Panc1 (cell line): ENCODE measurements around the gene MAP6. TPM values are rescaled to one million over a fixed set of nuclear protein-coding genes. Genes with fewer than 3 reads are reported as not detected.

Experiments used
- ATAC-seq: fragments of 200-7000 bp; cut with Tn5 transposase; 2 replicates; pipeline ENCODE4 v1.9.1; 2020; ENCODE audit warnings: mild to moderate bottlenecking, moderate library complexity
- BruUV-seq: library from RNA; stranded (reverse); fragments of 400-500 nt; replicated peaks from 2 replicates; lab custom pipeline; 2021; lab: Mats Ljungman, UMichigan
- CTCF ChIA-PET: fragments of 300-600 bp; sonication (Branson Sonifier 250); formaldehyde crosslinking; loops from one replicate; lab custom pipeline; 2022; ENCODE audit warnings: antibody characterized with exemption; lab: Charles Lee
- POLR2A ChIA-PET: fragments of 300-600 bp; sonication (Branson Sonifier 250); formaldehyde crosslinking; loops from one replicate; lab custom pipeline; 2022; ENCODE audit warnings: antibody characterized with exemption; lab: Charles Lee
- DNase-seq: peaks from one replicate; pipeline ENCODE4 v3.0.0-alpha.2; 2010; ENCODE audit warnings: low read depth, low spot score
- H3K27ac ChIP-seq: 2 replicates; pipeline ENCODE4 v1.5.1; 2011; ENCODE audit warnings: mild to moderate bottlenecking, low read length, inconsistent platforms
- H3K27me3 ChIP-seq: fragments of 200-500 bp; sonication (Bioruptor generic); 2 replicates; pipeline ENCODE4 v1.6.0; 2014; ENCODE audit warnings: low read length, inconsistent platforms; ENCODE audit not compliant: control insufficient read depth, insufficient read depth
- H3K36me3 ChIP-seq: fragments of 200-500 bp; sonication (Bioruptor generic); 2 replicates; pipeline ENCODE4 v1.5.1; 2014; ENCODE audit warnings: inconsistent platforms, mild to moderate bottlenecking, low read length, moderate library complexity; ENCODE audit not compliant: control insufficient read depth, insufficient read depth
- H3K4me1 ChIP-seq: 2 replicates; pipeline ENCODE4 v1.5.1; 2011; ENCODE audit warnings: inconsistent platforms, mild to moderate bottlenecking, low read length, moderate library complexity; ENCODE audit not compliant: control insufficient read depth, insufficient read depth
- H3K4me3 ChIP-seq, 2 experiments: 2 replicates each; pipeline ENCODE4 v1.5.1; 2011 to 2012; ENCODE audit warnings: low read depth in 2 of 2, low read length in 2 of 2, mild to moderate bottlenecking in 2 of 2, inconsistent platforms in 1 of 2, moderate library complexity in 1 of 2
- H3K9me3 ChIP-seq: fragments of 200-500 bp; sonication (Bioruptor generic); 2 replicates; pipeline ENCODE4 v1.5.1; 2014; ENCODE audit warnings: low read depth, mild to moderate bottlenecking, inconsistent platforms, low read length, moderate library complexity; ENCODE audit not compliant: control insufficient read depth, insufficient read depth
- CTCF ChIP-seq: fragments of 450-650 bp; IDR thresholded peaks from 2 replicates; pipeline ENCODE4 v1.5.1; 2017; ENCODE audit warnings: mild to moderate bottlenecking
- POLR2AphosphoS5 ChIP-seq: IDR thresholded peaks from 2 replicates; pipeline ENCODE4 v1.6.1; 2012; ENCODE audit warnings: mild to moderate bottlenecking, low read depth, low read length, moderate library complexity
- REST ChIP-seq, 2 experiments: IDR thresholded peaks; 2 replicates each; pipeline ENCODE4 v1.6.1; 2011 to 2012; ENCODE audit warnings: low read depth in 2 of 2, control low read depth in 1 of 2, low read length in 1 of 2, mild to moderate bottlenecking in 1 of 2, moderate library complexity in 1 of 2; ENCODE audit not compliant: insufficient read depth in 1 of 2
- SIN3A ChIP-seq: IDR thresholded peaks from 2 replicates; pipeline ENCODE4 v1.6.1; 2012; ENCODE audit warnings: low read depth, mild to moderate bottlenecking, low read length, moderate library complexity, borderline replicate concordance; ENCODE audit not compliant: insufficient read depth
- TCF7L2 ChIP-seq: IDR thresholded peaks from 2 replicates; pipeline ENCODE4 v1.6.1; 2011; ENCODE audit warnings: mild to moderate bottlenecking, low read depth, low read length, inconsistent platforms
- in situ Hi-C: cut with HindIII; loops from 2 replicates; pipeline ENCODE4 v1.10.0; 2016; ENCODE audit warnings: low sequenced_read_pairs, low pct_unique_long_range_greater_than_20kb
- intact Hi-C: fragments of 100-400 bp; cut with micrococcal nuclease; formaldehyde crosslinking; loops from one replicate; pipeline ENCODE4 v1.10.0; 2022; ENCODE audit not compliant: unreplicated experiment
- total RNA-seq: library from RNA; stranded (reverse); gene quantifications from one replicate; pipeline ENCODE4 v1.2.1, GENCODE V29; 2021; ENCODE audit not compliant: unreplicated experiment

Gene MAP6
- total RNA-seq, 1 experiment from 2014 or later, result 0.21 TPM

GRCh38 chr11:75664389-75664788 is 4.4 kb downstream of the MAP6 start:
- Histone ChIP-seq H3K9me3 (no peaks in the 10 kb centered on the region), H3K4me3 (no peak overlapping the region), H3K27me3 (peaks cover 60% of the 10 kb centered on the region), H3K36me3 (no peaks in the 10 kb centered on the region), H3K4me1 (no peaks in the 10 kb centered on the region), H3K27ac (no peak overlapping the region)
- in situ Hi-C loops (no loop called here), intact Hi-C loops (no loop called here)
- ChIA-PET POLR2A (no interaction called here), CTCF (no interaction called here)
- TF ChIP-seq TCF7L2, result no peak
- no peak for TF ChIP-seq REST (IDR thresholded peaks at IDR 0.05; ENCODE audit: insufficient read depth in 1 of 2, low read depth in 2 of 2, low read length in 1 of 2)
- TF ChIP-seq CTCF, result no peak
- TF ChIP-seq SIN3A, result no peak
- TF ChIP-seq POLR2AphosphoS5, result no peak
- no TSS peak for BruUV-seq
- no peak for DNase-seq
- ATAC-seq, result no peak

GRCh38 chr11:75663808-75664207 is 5.0 kb downstream of the MAP6 start:
- no peak for DNase-seq
- Histone ChIP-seq H3K36me3 (no peaks in the 10 kb centered on the region), H3K4me1 (no peaks in the 10 kb centered on the region), H3K4me3 (no peak overlapping the region), H3K9me3 (no peaks in the 10 kb centered on the region), H3K27me3 (peaks cover 55% of the 10 kb centered on the region), H3K27ac (no peak overlapping the region)
- no TSS peak for BruUV-seq
- no peak for ATAC-seq
- intact Hi-C loops (no loop called here), in situ Hi-C loops (no loop called here)
- TF ChIP-seq CTCF (no peak), SIN3A (no peak), POLR2AphosphoS5 (no peak), TCF7L2 (no peak), REST (IDR thresholded peaks at IDR 0.05; ENCODE audit: insufficient read depth in 1 of 2, low read depth in 2 of 2, low read length in 1 of 2) (no peak)
- POLR2A ChIA-PET, result interaction anchor here (0.5 kb wide), 1 partner anchor 316 kb away, joined by 6 read pairs; no protein-coding TSS in a partner anchor
- CTCF ChIA-PET, result no interaction called here
